Stomach (tissue), 9 donors: ENCODE measurements around the gene DHRS4L2. TPM values are rescaled to one million over a fixed set of nuclear protein-coding genes. Genes with fewer than 3 reads are reported as not detected.
A peak's percentile ranks its signal among the peaks of the same experiment; 100 is the strongest.
"Not testable (repeated sequence)": the region's sequence is repeated elsewhere in the genome, so short reads cannot be mapped to it uniquely, and the experiment has no call there.

Source experiments
- DNase-seq, 2 donors: peaks; one replicate each; pipeline versions ENCODE4 v3.0.0 to v3.0.0-alpha.2; 2013 to 2019
- H3K27ac ChIP-seq, 5 donors: fragments of 200-600 bp in 4 of 5; sonication (generic) in 4 of 5; one replicate each; pipeline ENCODE4 v1.5.1; 2013 to 2019; ENCODE audit warnings: mild to moderate bottlenecking in 1 of 5, moderate library complexity in 1 of 5
- H3K27me3 ChIP-seq, 3 donors: fragments of 200-600 bp; sonication (generic); one replicate each; pipeline ENCODE4 v1.5.1; 2017 to 2019; ENCODE audit warnings: mixed run types in 1 of 3
- H3K36me3 ChIP-seq, 4 donors: fragments of 200-600 bp; sonication (generic); 1 replicate in 3 of 4; 2 replicates in 1 of 4; pipeline ENCODE4 v1.5.1; 2016 to 2019
- H3K4me1 ChIP-seq, 4 donors: fragments of 200-600 bp; sonication (generic); one replicate each; pipeline ENCODE4 v1.5.1; 2016 to 2019
- H3K4me3 ChIP-seq, 4 donors: fragments of 200-600 bp; sonication (generic) in 3 of 4; one replicate each; pipeline ENCODE4 v1.5.1; 2016 to 2019; ENCODE audit warnings: mild to moderate bottlenecking in 1 of 4
- H3K9me3 ChIP-seq, 4 donors: fragments of 200-600 bp; sonication (generic); one replicate each; pipeline ENCODE4 v1.5.1; 2016 to 2019
- EP300 ChIP-seq: sonication (generic); formaldehyde crosslinking; IDR thresholded peaks from one replicate; pipeline ENCODE4 v1.6.1; 2017; ENCODE audit warnings: antibody characterized with exemption
- POLR2A ChIP-seq, 4 donors: fragments of 450-650 bp; IDR thresholded peaks; one replicate each; pipeline ENCODE4 v1.6.1; 2016; ENCODE audit warnings: antibody characterized with exemption in 4 of 4, control low read depth in 2 of 4, mild to moderate bottlenecking in 1 of 4, moderate library complexity in 1 of 4
- POLR2AphosphoS5 ChIP-seq, 3 donors: sonication (generic); formaldehyde crosslinking; IDR thresholded peaks; one replicate each; pipeline ENCODE4 v1.6.1; 2016; ENCODE audit warnings: antibody characterized with exemption in 3 of 3
- WGBS, 5 donors: extraction: QIAGEN DNeasy Blood & Tissue Kit in 3 of 5; methylation state at CpG; one replicate each; pipeline versions ENCODE4 v1.1.5 to v1.1.7; 2013 to 2018; 5-methylcytosine and 5-hydroxymethylcytosine counted together
- intact Hi-C: fragments of 100-400 bp; cut with DNase I; formaldehyde crosslinking; loops from one replicate; pipeline ENCODE4 v1.15.1; 2023; ENCODE audit warnings: low total_unique reads
- polyA plus RNA-seq, 3 donors: library from polyadenylated mRNA; stranded (reverse); fragments of 200-250 nt; gene quantifications; one replicate each; pipeline ENCODE4 v1.2.3, GENCODE V29; 2013
- total RNA-seq, 5 donors: library from RNA; depleted of rRNA; stranded (reverse); fragments of >200 nt; gene quantifications; one replicate each; pipeline versions ENCODE4 v1.1.0 to v1.2.3, GENCODE V29; 2014 to 2016
- TF ChIP-seq, protein P1 (sequence below), 7 experiments: fragments of 450-650 bp in 4 of 7; fragments of 200-600 bp in 3 of 7; sonication (generic) in 3 of 7; IDR thresholded peaks; one replicate each; pipeline ENCODE4 v1.5.1; 2016 to 2019; ENCODE audit warnings: antibody characterized with exemption in 7 of 7, control low read depth in 2 of 7, mild to moderate bottlenecking in 1 of 7
- donor health status: healthy with polysubstance abuse.
- donor health status: Bipolar disorder and iron deficiency.
- donor health status: healthy.

Gene DHRS4L2
- total and polyA plus RNA-seq, 8 donors = 9.7 to 64.0 (median 37.4) TPM; not detected in 1

DNA sequence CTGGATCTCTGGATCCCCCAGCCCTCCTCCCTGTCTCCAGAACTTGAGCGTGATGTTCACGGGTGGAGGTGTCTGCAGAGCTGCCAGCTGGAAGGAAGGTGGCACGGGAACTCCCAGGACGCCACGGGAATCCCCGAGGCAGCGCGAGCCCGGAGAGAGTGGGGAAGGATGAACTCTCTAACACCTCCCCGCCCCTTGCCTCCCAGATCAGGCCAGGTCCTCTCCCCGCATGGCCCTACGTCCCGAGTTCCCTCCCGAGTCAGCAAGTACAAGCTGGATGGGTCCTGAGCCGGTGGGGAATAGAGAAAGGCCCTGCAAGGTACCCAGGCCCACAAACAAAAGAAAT, 17.7 kb downstream of the DHRS4L2 start:
- H3K4me3 ChIP-seq = peak overlapping the region; percentile 37 to 49 (median 42)
- H3K27ac ChIP-seq = peak overlapping the region in 4 of 5 donors; percentile 18 to 73 (median 49)
- H3K36me3 ChIP-seq, H3K27me3 ChIP-seq, DNase-seq, H3K9me3 ChIP-seq, intact Hi-C loops, H3K4me1 ChIP-seq: not testable (repeated sequence)
- 0 to 2% (median 0%) methylated on average over 1 to 6 of the region's 15 CpGs; no CpG with 5 or more reads in 1 of the 5 donors for WGBS, 5 donors

DNA sequence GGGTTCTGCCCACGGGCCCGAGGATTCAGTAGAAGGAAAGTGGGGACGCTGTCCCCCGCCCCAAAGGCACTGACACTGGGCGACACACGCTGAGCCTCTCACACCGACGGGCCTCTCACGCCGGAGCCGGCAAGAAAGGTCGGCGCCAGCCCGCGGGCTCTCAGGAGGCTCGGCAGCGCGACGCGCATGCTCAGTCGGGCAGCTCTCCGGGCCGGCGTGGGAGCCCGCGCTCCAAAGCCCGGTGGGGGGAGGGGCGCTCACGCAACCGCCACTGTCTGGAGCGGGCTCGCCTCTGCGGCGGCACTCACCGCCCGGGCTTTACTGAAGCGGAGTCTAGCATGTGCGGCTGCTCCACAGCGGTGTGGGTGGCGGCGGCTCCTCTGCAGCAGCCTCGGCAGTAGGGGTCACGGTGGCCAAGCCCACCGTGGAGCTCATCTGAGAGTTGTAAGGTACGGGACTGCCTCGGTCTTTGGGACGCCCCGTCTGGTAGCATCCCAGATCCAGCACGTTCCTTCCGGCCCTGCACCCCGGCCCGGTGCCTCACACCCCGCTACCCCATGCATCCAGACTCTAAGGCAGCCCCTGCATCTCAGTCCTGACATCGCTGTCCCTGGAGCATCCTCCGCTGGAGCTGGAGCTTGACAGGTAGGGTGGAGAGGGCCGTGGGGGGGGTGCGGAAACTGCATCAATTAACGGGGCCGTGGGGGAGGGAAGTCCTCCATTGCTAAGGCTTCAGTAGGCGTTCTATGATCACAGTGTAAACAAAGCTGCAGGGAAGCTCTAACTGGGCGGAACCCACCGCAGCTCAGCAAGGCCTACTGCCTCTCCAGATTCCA, 18.3 kb downstream of the DHRS4L2 start:
- H3K27me3 ChIP-seq, H3K4me1 ChIP-seq, H3K9me3 ChIP-seq, intact Hi-C loops, H3K36me3 ChIP-seq: not testable (repeated sequence)
- peak in 1 of 2 donors; percentile 83 for DNase-seq
- 0 to 6% (median 3%) methylated on average over 14 to 61 of the region's 62 CpGs for WGBS, 5 donors
- Histone ChIP-seq H3K4me3 (peak overlapping the region; percentile 37 to 49 (median 42)), H3K27ac (peak overlapping the region in 4 of 5 donors; percentile 18 to 73 (median 49))

DNA sequence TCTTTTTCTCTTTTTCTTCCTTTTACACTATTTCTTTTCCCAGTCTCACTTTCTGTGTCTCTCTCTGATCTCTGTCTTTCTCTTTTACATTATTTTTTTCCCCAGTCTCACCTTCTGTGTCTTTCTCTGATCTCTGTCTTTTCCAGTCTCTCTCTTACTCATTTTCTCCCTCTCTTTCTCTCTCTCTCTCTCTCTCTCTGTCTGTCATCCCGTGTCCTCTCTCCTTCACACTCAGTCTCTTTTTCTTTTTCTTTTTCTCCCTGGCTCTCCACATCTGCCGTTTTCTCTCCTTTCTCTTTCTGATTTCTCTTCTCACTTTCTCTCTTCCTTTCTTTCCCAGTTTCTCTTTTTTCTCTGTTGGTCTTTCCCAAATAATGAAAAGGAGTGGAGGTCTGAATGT, 22.3 kb downstream of the DHRS4L2 start:
- 69 to 80% (median 79%) methylated on average over 2 of the region's 2 CpGs for WGBS, 5 donors
- H3K36me3 ChIP-seq = no peaks in the 10 kb centered on the region
- H3K9me3 ChIP-seq = no peaks in the 10 kb centered on the region
- H3K4me3 ChIP-seq = no peak overlapping the region
- peaks cover 0 to 31% (median 19%) of the 10 kb centered on the region in 4 donors for H3K4me1 ChIP-seq
- H3K27ac ChIP-seq = no peak overlapping the region
- TF ChIP-seq, protein P1, sequence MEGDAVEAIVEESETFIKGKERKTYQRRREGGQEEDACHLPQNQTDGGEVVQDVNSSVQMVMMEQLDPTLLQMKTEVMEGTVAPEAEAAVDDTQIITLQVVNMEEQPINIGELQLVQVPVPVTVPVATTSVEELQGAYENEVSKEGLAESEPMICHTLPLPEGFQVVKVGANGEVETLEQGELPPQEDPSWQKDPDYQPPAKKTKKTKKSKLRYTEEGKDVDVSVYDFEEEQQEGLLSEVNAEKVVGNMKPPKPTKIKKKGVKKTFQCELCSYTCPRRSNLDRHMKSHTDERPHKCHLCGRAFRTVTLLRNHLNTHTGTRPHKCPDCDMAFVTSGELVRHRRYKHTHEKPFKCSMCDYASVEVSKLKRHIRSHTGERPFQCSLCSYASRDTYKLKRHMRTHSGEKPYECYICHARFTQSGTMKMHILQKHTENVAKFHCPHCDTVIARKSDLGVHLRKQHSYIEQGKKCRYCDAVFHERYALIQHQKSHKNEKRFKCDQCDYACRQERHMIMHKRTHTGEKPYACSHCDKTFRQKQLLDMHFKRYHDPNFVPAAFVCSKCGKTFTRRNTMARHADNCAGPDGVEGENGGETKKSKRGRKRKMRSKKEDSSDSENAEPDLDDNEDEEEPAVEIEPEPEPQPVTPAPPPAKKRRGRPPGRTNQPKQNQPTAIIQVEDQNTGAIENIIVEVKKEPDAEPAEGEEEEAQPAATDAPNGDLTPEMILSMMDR (IDR thresholded peaks at IDR 0.05) = no peak
- TF ChIP-seq POLR2AphosphoS5 (IDR thresholded peaks at IDR 0.05) (no peak), EP300 (no peak), POLR2A (IDR thresholded peaks at IDR 0.05) (no peak)
- intact Hi-C loops = no loop called here
- no peaks in the 10 kb centered on the region for H3K27me3 ChIP-seq
- DNase-seq = no peak

DNA sequence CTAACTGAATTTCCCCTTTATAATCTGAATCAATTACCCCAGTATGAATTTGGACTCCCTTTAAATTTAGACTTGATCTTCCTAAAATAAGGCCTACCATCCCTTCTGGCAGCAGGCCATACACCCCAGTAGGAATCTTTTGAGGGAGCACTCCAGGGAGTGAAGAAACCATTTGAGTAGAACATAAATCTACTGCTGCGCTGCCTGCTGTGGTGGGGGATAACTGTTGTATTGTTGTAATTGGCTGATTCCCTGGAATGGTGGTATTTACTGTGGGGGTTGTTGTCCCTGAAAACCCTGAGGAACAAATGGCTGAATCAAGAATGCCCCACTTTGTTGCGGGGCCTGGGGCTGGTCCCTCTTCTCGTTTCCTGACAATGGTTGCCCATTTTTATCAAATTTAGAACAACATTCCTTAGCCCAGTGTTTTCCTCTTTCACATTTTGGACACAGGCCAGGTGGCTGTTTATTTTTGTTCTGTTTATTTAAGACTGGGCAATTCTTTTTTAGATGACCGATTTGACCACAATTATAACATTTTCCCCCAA, 24.1 kb downstream of the DHRS4L2 start:
- intact Hi-C loops, H3K4me3 ChIP-seq: not testable (repeated sequence)

DNA sequence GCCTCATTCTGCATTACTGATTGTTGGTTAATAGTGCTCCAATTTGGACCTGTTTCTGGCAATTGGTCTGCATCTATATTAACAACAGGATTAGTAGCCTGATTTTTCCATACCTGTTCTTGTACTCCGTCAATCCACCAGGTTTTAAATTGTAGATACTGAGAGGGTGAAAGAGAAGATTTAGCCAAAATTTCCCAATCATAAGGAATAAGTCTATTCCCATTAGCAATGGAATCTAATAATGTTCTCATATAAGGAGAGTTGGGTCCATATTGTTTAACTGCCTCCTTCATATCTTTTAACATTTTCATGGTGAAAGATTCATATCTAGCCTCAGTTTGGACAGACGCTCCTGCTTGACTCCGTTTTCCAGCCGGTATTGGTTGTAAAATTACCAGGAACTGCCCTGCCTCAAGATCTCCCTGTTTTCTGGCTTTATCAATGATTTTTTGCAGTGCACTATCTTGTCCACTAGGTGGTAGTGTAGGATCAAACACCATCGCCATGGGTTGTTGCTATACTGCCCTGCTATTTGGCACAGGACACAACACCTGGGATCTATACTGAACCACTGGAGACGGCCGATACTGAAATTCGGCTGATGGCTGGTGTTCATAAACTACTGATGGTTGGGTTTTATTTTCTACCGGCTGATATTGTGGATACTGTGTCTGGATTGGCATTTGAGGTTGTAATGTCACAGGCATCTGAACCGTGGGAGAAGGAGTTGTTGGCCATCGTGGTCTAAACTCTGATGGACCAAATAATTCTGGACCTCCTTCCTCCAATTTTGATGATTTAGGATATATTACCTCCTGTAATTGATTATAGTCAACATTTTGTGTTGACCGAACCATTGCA, 25.2 kb downstream of the DHRS4L2 start:
- no peak overlapping the region for H3K4me3 ChIP-seq
- H3K4me1 ChIP-seq = peaks cover 0 to 31% (median 19%) of the 10 kb centered on the region in 4 donors
- intact Hi-C loops = no loop called here
- H3K9me3 ChIP-seq = no peaks in the 10 kb centered on the region
- DNase-seq = peak; percentile 44 to 88
- 24 to 28% (median 25%) methylated on average over 12 of the region's 12 CpGs for WGBS, 5 donors
- H3K36me3 ChIP-seq = no peaks in the 10 kb centered on the region
- no peaks in the 10 kb centered on the region for H3K27me3 ChIP-seq
- H3K27ac ChIP-seq = no peak overlapping the region
- TF ChIP-seq POLR2AphosphoS5 (IDR thresholded peaks at IDR 0.05) = peak in 1 of 3 donors; percentile 68
- no peak for TF ChIP-seq POLR2A (IDR thresholded peaks at IDR 0.05)
- TF ChIP-seq, protein P1 (IDR thresholded peaks at IDR 0.05) = peak in 6 of 7 experiments; percentile 42 to 94 (median 92)
- TF ChIP-seq EP300 = no peak

More for the DNA sequence above, 24.1 kb downstream of the DHRS4L2 start:
- peaks cover 0 to 31% (median 19%) of the 10 kb centered on the region in 4 donors for H3K4me1 ChIP-seq
- H3K9me3 ChIP-seq, H3K27me3 ChIP-seq, DNase-seq, H3K36me3 ChIP-seq, H3K27ac ChIP-seq: not testable (repeated sequence)
- 30 to 50% (median 32%) methylated on average over 4 of the region's 4 CpGs for WGBS, 5 donors

DNA sequence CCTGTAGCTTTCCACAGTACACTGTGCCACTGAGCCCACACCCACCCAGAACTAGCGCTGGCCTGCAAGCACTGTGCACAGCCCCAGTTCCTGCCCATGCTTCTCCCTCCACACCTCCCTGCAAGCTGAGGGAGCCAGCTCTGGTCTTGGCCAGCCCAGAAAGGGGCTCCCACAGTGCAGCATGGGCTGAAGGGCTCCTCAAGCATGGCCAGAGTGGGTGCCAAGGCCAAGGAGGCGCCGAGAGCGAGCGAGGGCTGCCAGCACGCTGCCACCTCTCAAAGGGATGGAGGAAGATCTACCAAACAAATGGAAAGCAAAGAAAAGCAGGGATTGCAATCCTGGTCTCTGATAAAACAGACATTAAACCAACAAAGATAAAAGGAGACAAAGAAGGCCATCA, 27.0 kb downstream of the DHRS4L2 start:
- intact Hi-C loops, H3K9me3 ChIP-seq, H3K27me3 ChIP-seq, DNase-seq, H3K4me3 ChIP-seq, H3K36me3 ChIP-seq, H3K27ac ChIP-seq: not testable (repeated sequence)
- peaks cover 0 to 28% (median 19%) of the 10 kb centered on the region in 4 donors for H3K4me1 ChIP-seq
- 97 to 99% (median 98%) methylated on average over 6 of the region's 6 CpGs for WGBS, 5 donors

DNA sequence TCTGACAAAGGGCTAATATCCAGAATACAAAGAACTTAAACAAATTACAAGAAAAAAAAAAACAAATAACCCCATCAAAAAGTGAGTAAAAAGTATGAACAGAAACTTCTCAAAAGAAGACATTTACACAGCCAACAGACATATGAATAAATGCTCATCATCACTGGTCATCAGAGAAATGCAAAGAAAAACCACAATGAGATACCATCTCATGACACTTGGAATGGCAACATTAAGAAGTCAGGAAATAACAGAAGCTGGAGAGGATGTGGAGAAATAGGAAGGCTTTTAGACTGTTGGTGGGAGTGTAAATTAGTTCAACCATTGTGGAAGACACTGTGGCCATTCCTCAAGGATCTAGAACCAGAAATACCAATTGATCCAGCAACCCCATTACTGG, 30.2 kb downstream of the DHRS4L2 start:
- intact Hi-C loops, DNase-seq: not testable (repeated sequence)

More for the DNA sequence above, 30.2 kb downstream of the DHRS4L2 start:
- H3K27me3 ChIP-seq, H3K4me1 ChIP-seq, H3K9me3 ChIP-seq, H3K27ac ChIP-seq, H3K36me3 ChIP-seq, H3K4me3 ChIP-seq: not testable (repeated sequence)
